ENCODE data around the gene CCRL2. TPM values are rescaled to one million over a fixed set of nuclear protein-coding genes. Genes with fewer than 3 reads are reported as not detected.

Gene CCRL2
- total and polyA plus RNA-seq, 2 of the 8 experiments (the other 6 are each of a cell fraction or from before 2014, with no cell fraction given) = not detected

DNA sequence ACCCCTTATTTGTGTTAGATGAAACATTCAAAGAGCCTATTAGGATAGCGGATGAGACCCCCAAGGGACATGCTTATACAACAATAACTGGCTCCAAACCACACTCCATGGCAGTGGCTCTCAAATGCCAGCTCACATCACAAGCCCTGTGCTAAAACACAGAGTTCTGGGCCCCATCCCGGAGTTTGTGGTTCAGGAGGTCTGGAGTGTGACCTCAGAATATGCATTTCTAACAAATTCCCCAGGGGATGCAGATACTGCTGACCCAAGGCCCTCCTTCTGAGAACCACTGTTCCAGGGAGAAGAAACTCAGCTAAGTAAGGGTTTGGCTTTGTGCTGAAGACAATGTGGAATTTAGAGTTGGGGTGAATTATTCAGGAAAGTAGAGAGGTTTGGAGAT lies 3.6 kb downstream of the CCRL2 start (continued):
- TF ChIP-seq CHD7 (IDR thresholded peaks at IDR 0.05; ENCODE audit: insufficient replicate concordance, low read length) = no peak
- TF ChIP-seq SP4 (IDR thresholded peaks at IDR 0.05; ENCODE audit: low read length) = no peak

Measured in H1 (cell line).